H54 (cell line): ENCODE data around the gene CNTN5.

ENCODE experiments used
- DNase-seq: peaks from one replicate; pipeline ENCODE4 v3.0.0; 2011; ENCODE audit warnings: low spot score, mixed read lengths; ENCODE audit not compliant: insufficient read length
- FAIRE-seq: peaks from 3 replicates; lab custom pipeline; 2011; peaks lifted over from hg19 to GRCh38; lab: Jason Lieb, UNC
- POLR2A ChIP-seq: IDR thresholded peaks from 2 replicates; pipeline ENCODE4 v1.6.1; 2011; ENCODE audit warnings: low read depth, mild to moderate bottlenecking, low read length

CNTN5 gene

GRCh38 chr11:99841885-99842284 lies 821.1 kb downstream of the CNTN5 start:
- DNase-seq (no peak), FAIRE-seq (no peak)
- no peak for TF ChIP-seq POLR2A

- no peak for DNase-seq
- FAIRE-seq, result no peak
- no peak for TF ChIP-seq POLR2A
Observed at GRCh38 chr11:99865951-99866350, 845.2 kb downstream of the CNTN5 start.

GRCh38 chr11:99881610-99882009 lies 860.9 kb downstream of the CNTN5 start:
- DNase-seq, result no peak
- FAIRE-seq, result no peak
- no peak for TF ChIP-seq POLR2A

GRCh38 chr11:99884750-99885149 lies 864.0 kb downstream of the CNTN5 start:
- FAIRE-seq, result no peak
- no peak for DNase-seq
- TF ChIP-seq POLR2A, result no peak

- DNase-seq (no peak), FAIRE-seq (no peak)
- TF ChIP-seq POLR2A, result no peak
Observed at GRCh38 chr11:99887481-99887880, 866.7 kb downstream of the CNTN5 start.

GRCh38 chr11:99893811-99894210 lies 873.1 kb downstream of the CNTN5 start:
- FAIRE-seq, result no peak
- DNase-seq, result no peak
- no peak for TF ChIP-seq POLR2A

GRCh38 chr11:99901175-99901574 lies 880.4 kb downstream of the CNTN5 start:
- TF ChIP-seq POLR2A, result no peak
- no peak for FAIRE-seq
- DNase-seq, result no peak

GRCh38 chr11:99911116-99911515 lies 890.4 kb downstream of the CNTN5 start:
- DNase-seq, result no peak
- no peak for TF ChIP-seq POLR2A
- FAIRE-seq, result no peak

- FAIRE-seq (no peak), DNase-seq (no peak)
- TF ChIP-seq POLR2A, result no peak
Observed at GRCh38 chr11:99916078-99916477, 895.3 kb downstream of the CNTN5 start.

GRCh38 chr11:99918761-99919160 lies 898.0 kb downstream of the CNTN5 start:
- no peak for DNase-seq
- no peak for FAIRE-seq
- no peak for TF ChIP-seq POLR2A

GRCh38 chr11:99920956-99921355 lies 900.2 kb downstream of the CNTN5 start:
- TF ChIP-seq POLR2A, result no peak
- no peak for DNase-seq
- no peak for FAIRE-seq

- FAIRE-seq, result no peak
- no peak for DNase-seq
- TF ChIP-seq POLR2A, result no peak
Observed at GRCh38 chr11:99925968-99926367, 905.2 kb downstream of the CNTN5 start.

- no peak for TF ChIP-seq POLR2A
- no peak for FAIRE-seq
- no peak for DNase-seq
Observed at GRCh38 chr11:99932684-99933083, 911.9 kb downstream of the CNTN5 start.

GRCh38 chr11:99934008-99934407 lies 913.3 kb downstream of the CNTN5 start:
- no peak for FAIRE-seq
- DNase-seq, result no peak
- no peak for TF ChIP-seq POLR2A

GRCh38 chr11:99937330-99937729 lies 916.6 kb downstream of the CNTN5 start:
- no peak for TF ChIP-seq POLR2A
- DNase-seq (no peak), FAIRE-seq (no peak)

- no peak for FAIRE-seq
- TF ChIP-seq POLR2A, result no peak
- no peak for DNase-seq
Observed at GRCh38 chr11:99952816-99953215, 932.1 kb downstream of the CNTN5 start.
